ENCODE measurements around the gene LRRC25.
A peak's percentile ranks its signal among the peaks of the same experiment; 100 is the strongest.

Gene LRRC25

DNA sequence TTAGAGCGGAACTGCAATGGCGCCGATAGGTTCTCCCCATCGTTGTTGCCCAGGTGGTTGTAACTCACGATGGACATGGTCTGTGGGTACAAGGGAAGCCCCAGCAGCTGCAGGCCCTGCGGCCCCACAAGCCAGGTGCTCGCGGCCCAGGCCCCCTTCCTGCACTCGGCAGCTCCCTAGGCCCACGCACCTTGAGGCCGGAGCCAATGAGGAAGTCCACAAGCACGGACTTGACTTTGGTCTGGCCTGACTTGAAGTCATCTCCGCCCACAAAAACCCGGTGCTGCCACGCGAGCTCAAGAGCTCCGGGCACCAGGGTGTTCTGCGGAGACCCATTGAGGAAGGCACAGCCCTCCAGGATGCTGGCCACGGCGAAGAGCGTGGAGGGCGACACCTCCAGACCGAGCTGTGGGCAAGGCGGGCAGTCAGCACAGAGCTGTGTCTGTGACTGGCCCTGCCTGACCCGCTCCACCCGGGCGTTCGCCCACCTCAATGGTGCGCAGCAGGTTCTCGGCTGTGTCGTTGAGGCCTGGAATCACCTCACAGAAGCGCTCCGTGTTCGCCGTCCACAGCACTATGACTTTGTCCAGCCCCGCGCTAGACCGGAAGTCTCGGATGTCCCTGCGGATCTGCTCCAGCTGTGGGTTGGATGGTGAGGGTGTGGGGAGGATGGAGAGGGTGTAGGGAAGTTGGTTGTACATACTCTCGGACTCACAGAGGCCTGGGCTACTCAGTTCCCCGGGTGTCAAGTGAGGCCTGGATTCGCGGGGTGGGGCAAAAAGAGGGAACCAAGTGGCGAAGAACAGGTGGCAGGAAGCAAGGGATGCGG, 38.6 kb upstream of the LRRC25 start:
- DNase-seq: no peak

DNA sequence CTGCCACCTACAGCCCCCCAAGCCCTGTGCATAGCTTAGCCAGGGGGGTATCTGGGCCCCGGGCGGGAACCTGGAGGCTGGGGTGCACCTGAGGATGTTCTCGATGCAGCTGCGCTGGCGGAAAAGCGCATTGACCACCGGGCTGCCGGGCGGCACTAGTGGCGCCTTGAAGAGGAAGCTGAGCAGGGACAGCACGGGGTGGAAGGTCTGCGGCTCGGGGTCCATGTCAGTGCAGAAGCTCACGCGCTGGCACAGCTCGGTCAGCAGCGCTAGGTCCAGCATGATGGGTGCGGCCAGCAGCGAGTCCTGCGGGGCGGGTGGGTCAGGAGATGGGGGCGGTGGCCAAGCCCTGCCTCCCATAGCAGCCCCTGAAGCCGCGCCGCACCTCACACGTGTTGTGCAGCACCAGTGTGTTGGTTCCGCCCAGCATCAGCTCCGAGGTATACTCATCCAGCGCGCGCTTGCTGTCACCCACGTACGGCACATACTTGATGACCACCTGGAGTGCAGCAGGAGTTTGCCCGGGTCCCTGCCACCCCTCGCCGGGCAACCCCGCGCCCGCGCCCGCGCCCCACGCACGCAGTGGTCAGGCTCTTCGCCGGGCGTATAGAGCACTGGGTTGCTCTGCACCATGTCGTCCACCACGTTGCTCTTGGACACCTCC, 37.9 kb upstream of the LRRC25 start:
- no peak for DNase-seq

DNA sequence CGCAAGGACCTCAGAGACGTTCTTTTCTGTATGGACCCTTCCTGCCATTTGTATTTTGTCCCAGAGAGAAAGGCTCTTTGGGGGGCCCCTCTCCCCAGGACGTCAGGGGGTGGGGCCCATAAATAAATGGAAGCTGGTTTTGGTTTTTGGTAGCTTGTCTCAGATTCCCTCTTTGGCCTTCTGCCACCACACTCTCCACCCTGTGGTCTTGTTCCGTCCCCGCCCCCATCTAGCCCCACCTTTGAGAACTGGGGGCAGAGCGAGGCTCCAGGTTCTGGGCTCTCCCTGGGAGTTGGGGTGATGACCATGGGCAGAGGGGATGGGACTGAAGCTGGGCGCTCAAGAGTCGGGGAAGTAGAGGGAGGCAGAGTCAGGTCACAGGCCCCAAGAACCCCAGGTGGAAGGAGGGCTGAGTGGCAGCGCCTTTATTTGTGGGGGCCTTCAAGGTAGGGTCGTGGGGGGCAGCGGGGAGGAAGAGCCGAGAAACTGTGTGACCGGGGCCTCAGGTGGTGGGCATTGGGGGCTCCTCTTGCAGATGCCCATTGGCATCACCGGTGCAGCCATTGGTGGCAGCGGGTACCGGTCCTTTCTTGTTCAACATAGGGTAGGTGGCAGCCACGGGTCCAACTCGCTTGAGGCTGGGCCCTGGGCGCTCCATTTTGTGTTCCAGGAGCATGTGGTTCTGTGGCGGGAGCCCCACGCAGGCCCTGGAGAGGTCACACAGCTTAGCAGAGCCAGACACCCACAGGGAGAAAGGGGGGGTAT, 37.2 kb upstream of the LRRC25 start:
- no peak for DNase-seq

DNA sequence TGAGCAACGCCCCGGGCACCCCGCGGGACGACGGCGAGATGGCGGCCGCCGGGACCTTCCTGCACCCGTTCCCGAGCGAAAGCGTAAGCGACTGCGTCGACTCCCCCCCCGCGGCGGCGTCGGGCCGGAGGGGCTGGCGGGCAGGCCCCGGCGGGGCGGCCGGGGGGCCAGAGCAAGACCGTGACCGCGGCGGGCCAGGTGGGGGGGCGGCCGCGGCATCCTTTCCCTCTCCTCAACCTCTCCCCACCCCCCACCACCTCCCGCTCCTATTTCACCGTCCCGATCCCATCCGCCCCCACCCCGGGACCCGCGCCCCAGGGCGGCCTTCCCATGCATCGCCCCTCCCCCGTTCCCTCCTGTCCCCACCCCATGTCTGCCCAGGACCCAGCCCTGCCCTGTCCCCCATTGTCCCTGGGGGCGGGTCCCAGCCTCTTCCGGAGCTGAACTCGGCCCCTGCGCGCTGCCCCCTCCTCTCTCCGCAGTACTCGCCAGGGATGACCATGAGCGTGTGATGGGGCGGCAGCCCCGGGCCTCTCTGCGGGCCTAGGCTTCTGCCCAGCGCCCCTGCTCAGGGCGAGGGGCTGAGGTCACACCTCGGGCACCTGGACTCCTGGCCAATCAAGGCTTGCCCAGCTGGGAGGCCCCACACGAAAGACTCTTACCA, 36.4 kb upstream of the LRRC25 start:
- DNase-seq: no peak

DNA sequence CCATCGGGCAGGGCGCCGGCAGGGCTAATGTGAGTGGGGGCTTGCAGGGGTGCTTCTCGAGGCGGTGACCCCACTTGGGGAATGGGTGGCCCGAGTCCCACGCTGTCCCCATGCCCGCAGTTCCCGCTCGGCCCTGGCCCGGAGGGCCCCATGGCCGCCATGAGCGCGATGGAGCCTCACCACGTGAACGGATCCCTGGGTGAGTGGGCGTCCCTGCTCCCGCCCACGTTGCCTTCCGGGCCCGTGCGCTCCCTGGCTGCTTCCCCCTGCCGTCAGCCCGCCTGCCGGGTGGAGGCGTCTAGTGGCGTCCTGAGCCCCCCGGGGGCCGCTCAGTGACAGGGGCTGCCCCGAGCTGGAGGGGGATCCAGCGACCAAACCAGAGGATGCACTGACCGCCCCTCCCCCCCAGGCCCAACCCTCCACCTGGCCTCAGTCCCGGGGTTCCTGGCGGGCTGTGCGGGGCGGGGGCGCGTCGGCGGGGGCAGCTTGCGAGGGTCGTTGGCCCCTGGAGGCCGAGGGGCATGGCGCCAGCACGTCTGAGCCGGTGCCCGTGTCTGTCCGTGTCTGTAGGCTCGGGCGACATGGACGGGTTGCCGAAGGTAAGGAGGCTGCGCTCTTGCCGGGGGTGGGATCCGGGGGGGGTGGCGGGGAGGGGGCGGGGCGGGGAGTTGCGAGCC, 35.7 kb upstream of the LRRC25 start:
- DNase-seq: no peak

DNA sequence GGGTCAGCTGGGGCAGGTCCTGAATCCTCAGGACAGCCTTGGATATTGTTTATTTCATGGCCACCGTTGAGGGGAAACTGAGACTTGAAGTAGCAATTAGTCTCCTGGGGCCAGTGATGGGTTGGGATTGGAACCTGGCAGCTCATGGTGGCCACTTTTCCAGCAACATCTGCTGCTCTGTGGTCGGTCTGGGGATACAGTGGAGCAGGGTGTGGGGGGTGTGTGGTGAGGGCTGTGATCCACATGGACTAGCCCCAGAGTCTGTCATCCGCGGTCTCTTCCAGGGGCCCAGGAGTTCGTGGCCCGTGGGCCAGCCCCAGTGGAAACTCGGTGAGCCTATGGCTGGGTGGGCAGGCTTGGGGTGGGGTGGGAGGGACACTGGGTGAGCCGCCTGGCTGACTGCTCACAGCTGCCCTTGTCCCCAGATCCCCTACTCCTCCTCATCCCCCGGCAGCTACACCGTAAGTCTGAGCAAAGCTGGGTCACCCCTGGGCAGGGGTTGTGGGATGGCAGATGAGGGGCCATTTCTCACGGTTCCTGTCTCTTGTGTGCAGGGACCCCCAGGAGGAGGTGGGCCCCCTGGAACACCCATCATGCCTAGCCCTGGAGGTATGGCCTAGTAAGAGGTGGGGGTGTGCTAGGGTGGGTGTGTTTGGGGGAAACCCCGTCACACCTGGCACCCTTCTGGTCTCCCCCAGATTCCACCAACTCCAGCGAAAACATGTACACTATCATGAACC, 35.0 kb upstream of the LRRC25 start:
- DNase-seq: no peak

DNA sequence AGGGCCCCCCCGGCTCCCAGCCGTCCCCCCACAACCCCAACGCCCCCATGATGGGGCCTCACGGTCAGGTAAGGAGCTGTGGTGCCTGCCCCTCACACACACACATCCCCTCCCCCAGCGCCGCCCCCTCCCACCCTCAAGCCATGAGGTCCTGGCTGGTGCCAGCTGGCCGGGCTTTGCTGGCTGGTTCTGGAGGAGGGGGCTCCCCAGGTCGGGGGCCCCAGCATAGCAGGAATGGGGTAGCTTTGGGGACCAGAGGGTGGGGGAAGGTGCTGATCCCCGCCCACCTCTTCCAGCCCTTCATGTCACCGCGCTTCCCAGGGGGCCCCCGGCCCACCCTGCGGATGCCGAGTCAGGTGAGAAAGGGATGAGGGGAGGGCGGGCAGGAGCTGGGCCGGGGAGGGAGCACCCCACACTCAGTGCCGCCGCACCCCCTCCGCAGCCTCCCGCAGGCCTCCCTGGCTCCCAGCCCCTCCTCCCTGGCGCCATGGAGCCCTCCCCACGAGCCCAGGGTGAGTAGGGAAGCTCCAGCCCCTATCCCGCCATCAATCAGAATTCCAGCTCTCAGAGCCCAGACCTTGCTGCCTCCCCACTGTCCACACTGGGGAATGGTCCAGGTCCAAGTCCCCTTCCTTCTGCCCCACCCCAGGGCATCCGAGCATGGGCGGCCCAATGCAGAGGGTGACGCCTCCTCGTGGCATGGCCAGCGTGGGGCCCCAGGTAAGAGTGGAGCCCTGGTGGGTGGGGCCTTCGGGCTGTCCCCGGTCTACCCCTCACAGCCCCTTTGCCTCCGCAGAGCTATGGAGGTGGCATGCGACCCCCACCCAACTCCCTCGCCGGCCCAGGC, 34.2 kb upstream of the LRRC25 start:
- no peak for DNase-seq

DNA sequence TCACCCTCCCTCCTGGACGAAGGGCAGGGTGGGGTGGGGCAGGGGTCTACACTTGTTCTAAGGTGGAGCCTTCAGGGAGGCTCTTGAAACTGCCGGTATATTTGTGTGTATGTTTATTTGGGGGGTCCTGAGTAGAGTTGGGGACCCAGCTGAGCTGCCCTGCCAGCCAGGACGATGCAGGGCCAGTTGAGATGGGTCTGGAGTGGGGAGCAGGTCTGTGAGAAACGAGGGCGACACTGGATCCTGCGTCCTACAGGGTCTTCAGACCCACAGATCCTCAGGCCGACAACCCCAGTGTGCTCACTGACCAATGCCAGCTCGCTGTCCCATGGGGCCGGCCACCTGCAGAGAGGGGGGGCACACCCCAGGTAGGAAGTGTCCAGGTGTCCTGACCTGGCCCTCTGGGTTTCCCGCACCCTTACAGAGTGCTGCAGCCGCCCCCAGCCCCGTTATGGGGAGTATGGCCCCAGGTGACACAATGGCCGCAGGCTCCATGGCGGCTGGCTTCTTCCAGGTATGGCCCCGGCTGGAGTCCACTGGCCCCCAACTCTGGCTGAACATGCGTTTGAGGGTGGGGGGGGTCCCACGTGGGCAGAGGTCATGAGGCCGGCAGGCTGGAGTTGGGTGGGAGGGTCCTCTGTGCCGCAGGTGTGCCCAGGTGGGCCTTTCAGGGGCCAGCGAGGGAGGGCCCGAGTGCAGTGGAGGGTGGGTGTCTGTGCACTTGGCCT, 33.2 kb upstream of the LRRC25 start:
- no peak for DNase-seq

DNA sequence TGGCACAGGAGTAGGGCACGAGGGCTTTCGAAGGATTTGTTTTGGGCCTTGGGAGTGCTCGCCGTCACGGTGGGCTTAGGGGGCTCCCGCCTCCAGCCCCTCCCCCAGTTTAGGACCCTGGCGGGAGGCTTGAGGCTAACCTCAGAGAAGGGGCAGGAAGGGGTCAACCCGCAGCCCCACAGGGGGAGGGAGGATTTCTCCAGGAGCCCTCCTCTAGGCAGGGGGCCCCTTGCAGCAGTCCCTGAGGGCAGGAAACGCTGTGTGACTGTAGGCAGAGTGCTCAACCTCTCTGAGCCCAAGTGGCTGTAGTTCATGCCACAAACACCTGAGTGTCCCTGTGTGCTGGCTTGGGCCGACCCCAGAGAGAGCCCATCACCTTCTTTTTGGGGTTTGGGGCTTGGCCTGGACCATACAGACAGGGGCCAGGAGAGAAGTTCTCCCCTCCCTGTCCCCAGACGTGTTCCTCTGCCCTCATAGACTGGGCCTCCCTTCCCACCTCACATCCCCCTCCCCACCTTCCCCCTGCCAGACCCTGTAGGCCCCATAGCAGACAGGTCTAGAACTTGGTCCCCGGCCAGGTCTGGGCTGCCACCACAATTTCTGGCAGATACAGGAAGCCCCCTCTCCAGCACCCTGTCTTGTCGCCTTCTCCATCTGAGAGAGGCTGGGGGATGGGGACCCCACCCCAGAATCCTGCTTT, 32.4 kb upstream of the LRRC25 start:
- no peak for DNase-seq

DNA sequence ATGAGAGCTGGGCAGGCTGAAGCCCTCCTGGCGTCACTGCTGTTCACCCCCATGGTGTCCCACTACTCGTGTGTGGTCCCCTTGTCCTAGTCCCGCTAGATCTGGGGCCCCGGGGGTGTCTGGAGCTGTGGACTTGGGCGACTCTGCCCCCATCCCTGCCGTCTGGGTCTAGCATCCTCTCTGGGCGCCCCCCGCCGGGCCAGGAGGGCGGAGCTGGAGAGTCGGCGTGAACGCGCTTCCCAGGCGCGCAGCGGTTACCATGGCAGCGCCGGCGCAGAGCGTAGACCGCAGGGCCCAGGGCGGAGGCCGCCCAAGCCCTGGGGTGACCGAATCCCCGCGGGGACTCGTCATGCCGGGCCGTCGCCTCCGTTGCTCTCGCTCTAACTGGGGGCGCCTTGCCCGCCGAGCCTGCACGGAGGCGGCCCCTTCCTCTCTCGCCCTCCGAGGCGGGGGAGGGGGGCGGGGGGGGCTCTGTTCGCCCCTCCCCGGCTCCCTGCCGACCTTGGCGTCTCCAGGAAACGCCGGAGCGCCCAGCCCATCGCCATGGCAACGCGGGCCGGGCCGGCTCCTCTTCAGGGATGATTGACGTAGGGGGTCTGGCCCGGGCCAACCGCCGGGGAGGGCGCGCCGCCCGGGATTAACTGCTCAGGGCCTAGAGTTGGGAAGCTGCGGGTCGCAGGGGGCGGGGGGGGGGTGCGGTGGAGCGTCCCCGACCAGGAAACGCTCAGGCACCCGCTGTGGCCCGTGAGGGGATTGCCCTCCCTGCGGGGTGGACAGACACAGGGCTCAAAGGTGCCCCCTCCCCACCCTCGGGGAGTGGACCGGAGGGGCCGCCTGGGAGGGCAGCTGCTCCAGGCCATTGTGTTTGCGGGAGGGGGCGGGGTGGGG, 31.6 kb upstream of the LRRC25 start:
- peak; percentile 98 for DNase-seq

DNA sequence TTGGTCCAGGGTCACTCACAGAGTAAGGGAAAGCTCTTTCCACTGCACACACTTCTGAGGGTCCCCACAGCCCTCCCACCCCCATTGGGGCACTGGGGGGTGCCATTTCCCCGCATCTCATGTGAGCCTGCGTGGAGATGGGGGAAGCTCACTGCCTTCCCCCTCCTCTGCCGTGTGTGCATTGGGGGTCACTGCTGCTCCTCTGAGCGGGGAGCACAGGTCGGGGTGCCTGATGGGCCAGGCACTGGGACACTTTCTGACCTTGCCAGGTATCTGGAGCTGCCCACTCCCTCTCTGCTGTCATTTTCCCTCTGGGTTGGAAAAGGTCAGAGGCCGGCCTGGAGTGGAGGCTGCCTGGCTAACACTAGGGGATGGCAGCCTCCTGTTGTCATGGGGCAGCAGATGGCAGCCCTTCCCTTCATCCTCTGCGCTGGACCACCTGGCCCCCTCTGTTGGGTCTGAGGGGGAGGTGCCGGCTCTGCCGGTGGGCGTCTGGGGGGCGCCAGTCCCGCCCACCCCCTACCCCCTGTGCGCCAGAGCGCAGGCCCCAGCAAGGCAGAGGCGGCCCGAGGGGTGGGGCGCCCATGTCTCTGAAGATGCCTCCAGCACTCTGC, 30.9 kb upstream of the LRRC25 start:
- peak; percentile 93 for DNase-seq

DNA sequence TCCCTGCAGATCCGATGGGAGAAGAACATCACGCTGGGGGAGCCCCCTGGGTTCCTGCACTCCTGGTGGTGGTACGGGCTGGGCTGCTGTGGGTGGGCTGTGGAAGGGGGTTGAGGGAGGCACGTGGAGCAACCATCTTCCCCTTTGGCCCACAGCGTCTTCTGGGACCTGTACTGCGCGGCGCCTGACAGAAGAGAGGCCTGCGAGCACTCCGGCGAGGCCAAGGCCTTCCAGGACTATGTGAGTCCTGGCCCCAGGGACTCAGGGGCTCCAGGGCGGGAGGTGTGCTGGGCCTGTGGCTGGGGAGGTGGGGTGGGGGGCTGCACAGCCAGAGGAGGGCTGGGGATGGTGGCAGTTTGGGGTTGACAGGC, 30.3 kb upstream of the LRRC25 start:
- no peak for DNase-seq

DNA sequence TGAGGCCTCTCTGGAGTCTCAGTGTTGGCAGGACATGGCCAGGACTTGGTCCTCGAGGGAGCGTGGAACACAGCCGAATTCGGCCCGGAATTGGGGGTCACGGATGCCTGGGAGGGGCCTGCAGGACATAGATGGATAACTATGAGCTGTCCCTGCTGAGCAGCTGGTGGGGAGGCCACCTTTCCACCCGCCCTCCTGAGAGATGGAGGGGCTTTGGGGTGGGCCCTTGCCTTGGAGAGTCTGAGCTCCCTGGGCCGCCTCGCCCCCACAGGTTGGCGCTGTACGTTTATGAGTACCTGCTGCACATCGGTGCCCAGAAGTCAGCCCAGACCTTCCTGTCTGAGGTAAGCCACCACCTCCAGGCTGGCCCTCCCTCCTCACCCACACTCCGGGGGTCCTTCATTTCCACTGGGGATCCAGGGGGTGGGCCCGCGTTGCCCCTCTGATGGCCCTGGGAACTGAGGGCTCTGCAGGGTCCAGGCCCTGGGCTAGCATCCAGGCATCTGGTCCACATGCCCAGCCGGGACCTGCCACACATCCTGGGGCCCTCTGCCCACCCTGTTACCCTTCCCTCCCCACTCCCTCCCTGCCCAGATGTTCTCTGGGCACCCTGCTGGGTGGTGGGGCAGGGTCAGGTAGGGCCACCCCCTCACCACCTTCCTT, 29.8 kb upstream of the LRRC25 start:
- DNase-seq: no peak

DNA sequence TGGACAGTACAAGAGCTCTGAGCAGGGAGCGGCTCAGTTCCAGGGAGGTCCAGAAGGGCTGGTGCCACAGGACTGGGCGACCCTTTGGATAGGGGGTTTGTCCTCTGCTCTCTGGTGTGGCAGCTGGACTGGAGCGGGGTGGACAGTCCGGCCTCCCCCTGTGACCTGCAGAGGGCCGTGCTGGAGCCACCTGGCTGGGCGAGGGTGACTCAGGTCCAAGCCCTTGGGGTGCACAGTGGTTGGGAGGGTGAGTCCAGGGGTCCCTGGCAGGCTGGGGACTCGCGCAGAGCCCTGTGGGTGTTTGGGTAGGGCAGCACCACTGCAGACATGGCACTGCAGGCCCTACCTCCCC, 29.0 kb upstream of the LRRC25 start:
- no peak for DNase-seq

DNA sequence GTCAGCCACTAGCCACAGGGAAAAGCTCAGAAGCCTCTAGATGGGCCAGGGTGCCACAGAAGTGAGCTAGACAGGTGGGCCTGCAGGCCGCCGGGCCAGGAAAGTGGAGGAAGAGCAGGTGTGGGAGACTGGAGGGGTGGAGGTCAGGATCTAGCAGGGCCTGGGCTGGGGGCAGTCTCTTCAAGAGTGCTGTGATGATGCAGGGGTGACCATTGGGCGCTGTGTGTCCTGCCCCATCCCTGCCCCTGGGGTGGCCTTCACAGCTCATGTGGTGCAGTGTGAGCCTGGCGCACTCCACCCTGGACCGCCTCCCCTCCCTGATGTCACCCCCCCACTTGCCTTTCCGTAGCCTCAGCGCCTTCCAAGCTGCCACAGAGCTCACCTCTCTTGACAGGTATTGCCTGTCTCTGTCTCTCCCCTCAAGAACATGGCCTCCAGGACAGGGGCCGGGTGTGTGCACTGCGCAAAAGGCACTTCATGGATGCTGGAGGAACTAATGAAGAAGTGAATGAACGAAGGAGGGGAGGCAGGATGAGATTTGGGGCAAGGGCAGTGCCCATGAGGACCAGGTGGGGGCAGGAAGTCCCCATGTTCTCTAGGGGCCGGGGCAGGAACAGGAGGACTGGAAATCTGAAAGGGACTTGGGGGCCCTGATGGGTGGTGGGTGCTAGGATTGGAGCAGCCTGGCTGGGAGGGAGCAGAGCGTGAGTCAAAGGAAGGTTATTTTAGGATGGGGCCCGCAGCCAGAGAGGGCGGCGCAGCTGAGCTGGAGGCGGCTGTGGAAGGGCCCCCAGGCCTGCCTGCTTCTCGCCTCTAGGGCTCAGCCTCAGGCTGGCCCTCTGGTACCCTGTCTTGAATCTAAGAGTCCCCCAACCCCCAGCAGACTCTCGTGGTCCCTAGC, 28.3 kb upstream of the LRRC25 start:
- DNase-seq: no peak

DNA sequence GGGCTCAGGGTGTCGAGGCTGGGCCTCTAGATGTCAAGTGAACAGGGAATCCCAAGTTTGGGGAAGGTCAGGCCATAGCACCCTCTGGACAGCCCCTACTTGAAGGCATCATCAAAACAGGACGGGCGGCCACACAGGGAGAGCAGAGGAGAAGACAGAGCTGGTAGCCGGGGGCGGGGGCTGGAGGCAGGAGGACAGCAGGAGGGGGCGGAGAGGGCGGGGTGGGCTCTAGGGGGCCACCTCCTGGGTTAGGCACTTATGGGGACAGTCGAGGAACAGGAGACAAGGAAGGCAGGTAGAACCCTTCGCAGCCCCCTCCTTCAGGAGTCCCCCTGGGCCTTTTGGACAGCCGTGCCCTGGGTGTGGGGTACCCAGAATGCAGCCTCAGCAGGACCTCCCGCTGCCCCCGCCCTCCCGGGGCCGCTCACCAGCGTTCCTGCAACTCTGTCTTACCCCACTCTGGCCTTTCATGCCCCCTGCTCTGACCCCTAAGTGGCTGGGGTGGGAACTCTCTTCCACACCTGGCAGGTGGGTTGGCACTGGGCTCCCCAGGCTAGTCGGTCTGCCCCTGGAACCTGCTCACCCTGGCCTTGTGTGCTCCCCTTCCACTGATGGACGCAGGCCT, 27.6 kb upstream of the LRRC25 start:
- DNase-seq: no peak
